GM19239 (cell line): ENCODE measurements around the gene EML6.

ENCODE experiments used
- DNase-seq: peaks from one replicate; pipeline ENCODE4 v3.0.0; 2011; ENCODE audit warnings: low spot score; ENCODE audit not compliant: insufficient read length
- FAIRE-seq: peaks from 2 replicates; lab custom pipeline; 2011; peaks lifted over from hg19 to GRCh38; lab: Jason Lieb, UNC

EML6 gene

DNA sequence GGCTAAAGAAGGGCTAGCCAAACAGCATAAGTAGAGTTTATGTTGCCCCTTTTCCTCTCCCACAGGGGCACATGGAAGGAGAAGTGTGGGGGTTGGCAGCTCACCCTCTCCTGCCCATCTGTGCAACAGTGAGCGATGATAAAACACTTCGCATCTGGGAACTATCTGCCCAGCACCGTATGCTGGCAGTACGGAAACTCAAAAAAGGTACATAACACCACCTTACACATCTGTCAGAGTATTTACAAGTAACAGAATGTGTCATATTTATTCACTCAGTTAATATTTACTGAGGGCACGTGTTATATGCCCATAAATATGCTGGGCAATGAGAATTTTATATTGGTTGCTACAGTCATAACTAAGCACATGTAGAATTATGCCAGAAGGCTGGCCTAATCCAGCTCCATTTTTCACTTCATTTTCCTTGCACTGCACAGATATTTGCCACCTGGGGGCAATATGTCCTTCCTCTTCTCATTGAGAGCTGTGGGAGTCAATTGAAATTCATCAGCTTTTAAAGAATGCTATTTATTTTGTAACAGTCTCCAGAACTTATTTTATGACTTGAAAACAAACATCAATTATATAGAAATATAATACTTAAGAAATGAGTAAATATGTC lies 176.2 kb downstream of the EML6 start:
- FAIRE-seq, result no peak

DNA sequence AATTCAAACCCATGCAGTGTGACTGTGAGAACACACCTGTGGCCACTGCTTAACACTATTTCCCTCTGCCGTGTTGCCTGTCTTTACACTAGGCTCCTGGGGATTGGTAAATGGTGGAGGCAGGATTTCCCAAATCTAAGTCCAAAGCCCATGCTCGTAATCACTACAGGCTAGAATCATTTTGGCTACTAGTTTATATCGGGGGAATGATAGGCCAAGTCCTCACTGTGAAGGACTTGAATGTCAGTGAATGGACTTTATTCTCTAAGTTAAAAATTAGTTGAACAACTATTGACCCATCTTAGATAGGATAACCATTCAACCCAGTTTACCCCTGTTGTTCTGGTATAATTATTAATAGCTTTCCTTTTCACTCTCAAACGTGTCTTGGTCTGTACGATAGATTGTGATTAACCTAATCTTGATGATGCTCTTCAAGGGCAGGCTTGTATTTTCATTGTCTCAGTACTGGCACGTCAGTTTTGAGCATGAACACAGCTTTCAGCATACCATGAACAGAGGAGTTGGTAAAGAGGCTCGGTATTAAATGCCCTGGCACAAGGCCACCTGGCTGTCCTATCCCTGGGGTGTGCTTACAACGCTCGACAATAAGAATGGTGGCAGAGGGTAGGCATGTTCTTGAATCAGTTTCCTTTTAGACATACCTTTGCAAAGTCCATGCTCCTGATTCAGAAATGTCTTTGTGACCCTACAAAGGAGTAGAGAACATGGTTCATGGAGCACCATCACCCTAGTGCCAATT lies 177.9 kb downstream of the EML6 start:
- DNase-seq (no peak), FAIRE-seq (no peak)

More for the DNA sequence above, 176.2 kb downstream of the EML6 start:
- DNase-seq, result no peak

DNA sequence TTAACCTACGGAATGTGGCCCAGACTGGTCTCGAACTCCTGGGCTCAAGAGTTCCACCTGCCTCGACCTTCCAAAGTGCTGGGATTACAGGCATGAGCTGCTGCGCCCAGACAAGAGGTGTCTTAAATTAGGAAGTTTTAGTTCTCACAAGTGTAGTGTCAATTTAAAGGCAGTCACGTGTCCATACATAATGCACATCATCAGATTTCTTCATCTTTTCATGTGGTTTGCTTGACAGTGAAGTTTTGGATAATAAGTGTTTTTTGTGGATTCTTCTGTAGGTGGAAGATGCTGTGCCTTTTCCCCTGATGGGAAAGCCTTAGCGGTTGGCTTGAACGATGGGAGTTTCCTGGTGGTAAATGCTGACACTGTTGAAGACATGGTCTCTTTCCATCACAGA lies 179.3 kb downstream of the EML6 start:
- FAIRE-seq, result no peak
- DNase-seq, result no peak

DNA sequence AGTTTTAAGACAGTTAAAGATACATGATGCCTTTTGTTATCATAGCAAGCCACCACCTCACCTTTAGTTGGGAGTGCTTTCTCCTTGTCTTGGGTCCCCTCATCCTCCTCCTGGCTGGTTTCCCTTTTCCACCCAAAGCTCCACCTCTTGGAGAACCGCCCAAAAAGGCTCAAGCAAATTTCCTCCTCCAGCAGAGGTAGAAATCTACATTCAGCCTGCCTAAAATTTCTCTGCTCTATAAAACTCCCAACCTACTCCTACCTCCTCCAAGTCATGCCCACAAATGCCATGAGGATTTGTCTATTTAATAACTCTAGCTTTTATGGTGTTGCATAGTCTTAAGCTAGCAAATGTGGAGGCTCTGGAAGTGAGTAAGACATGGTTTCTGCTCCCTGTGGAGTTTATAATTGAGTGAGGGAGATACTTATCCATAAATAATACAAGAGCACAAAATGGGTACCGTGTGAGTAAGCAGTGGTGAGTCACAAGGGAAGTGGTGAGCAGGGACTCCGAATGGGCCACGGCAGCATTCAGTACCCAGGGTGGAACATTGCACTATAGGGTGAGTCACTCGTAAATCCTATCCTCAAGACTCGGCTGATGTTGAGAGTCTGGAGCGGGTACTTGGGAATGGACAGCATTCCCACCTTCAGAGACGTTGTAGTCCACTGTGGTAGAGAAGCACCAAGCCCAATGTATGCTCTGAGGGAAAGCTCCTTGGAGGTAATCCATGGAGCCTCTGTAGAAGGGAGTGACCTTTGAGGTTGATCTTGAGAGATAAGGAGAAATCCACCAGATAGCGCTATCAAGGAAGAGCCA lies 180.5 kb downstream of the EML6 start:
- FAIRE-seq (no peak), DNase-seq (no peak)

DNA sequence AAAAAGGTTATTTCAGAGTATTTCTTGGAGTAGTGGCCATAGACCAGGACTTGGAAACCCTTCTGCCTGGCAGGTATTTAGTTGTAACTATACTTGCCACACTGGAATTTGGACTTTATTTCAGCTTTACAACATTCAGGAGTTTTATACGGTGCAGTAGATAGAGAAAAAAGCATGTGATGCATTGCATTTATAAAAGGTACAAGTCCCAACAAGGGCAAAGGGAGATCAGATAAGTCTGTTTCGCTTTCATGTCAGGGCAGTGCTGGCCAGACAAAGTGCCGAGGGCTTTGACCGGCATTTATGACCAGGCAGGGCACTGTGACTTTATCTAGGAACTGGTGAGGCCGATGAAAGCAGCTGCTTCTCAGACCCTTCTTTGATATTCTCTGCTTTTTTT lies 181.4 kb downstream of the EML6 start:
- FAIRE-seq (no peak), DNase-seq (no peak)

DNA sequence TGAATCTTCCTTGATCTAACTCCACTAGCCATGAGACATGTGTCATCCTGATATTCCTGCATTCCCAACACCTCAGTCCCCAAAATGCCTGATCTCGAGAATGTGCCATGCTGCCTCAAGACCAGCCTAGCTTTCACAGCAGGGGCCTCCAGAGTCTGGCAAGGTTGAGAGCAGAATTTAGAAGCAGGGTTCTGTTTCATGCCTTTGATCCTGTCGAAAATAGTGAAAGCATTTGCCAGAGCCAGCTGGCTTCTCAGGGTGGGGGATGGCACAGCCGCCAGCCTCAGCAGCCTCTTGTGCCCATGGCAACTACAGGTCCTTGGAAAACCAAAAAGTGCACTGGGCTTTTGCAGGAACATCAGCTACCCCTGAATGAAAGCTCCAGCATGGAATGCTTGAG lies 183.3 kb downstream of the EML6 start:
- FAIRE-seq (no peak), DNase-seq (no peak)

DNA sequence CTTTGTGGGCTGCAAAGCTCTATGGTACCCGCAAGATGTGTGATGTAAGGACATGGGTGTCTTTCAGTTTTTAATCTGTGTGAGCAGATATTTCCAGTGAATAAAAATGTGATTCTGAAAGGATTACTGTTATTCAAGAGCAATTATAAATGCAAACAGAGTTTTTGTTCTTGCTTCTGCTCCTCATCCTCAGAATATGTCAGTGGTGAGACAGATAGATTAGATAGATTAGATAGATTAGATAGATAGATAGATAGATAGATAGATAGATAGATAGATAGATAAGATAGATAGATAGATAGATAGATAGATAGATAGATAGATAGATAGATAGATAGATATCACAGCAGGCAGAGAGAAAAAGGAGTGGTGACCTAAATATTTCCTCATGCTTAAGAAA lies 184.2 kb downstream of the EML6 start:
- no peak for FAIRE-seq
- DNase-seq, result no peak

DNA sequence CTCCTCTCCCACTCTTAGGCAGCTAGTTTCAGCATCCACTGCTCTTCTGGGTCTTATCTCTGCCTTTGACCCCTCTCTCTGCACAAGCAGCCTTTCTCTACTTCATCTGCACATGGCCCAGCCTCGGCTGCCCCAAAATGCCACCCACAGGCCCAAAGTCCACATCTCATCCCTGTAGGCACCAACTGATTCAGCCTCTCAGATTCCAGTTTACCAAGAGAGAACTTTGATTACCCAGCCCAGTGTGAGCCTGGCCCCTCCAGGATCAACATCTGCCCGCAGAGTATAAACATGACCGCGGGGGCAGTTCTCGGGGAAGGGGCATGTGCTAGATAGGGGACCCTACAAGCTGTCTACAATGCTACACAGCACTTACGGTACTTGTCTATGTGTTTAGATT lies 185.1 kb downstream of the EML6 start:
- FAIRE-seq (no peak), DNase-seq (no peak)

DNA sequence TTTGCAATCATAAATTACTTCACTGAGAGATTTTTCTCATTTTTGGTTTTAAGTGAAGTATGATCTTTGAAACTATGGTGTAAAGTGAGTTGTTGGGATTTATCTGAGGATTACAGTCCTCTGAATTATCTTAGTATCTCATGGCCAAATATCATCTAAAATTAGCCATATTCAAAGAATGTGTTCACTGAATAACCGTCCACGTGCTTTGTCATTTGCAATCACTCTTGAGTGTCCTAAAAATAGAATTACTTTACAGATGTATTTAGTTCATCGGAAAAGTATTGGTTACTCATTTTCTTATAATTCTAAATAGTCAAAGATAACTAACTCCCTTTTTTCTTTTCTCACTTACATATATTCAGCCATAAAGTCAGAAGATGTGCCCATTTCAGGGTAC lies 185.5 kb downstream of the EML6 start:
- FAIRE-seq (no peak), DNase-seq (no peak)

DNA sequence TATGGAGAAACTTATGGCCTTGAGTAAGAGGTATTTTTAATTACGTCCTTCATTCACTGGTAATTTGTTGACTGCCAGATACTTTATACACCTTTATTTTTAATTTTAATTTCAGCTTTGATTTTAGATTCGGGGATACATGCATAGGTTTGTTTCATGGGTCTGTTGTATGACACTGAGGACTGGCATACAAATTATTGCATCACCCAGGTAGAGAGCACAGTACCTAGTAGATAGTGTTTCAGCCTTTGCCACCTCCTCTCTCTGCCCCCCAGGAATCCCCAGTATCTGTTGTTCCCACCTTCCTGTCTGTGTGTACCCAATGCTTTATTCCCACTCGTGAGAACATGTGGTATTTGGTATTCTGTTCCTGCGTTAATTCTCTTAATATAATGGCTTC lies 188.8 kb downstream of the EML6 start:
- FAIRE-seq, result no peak
- DNase-seq, result no peak

DNA sequence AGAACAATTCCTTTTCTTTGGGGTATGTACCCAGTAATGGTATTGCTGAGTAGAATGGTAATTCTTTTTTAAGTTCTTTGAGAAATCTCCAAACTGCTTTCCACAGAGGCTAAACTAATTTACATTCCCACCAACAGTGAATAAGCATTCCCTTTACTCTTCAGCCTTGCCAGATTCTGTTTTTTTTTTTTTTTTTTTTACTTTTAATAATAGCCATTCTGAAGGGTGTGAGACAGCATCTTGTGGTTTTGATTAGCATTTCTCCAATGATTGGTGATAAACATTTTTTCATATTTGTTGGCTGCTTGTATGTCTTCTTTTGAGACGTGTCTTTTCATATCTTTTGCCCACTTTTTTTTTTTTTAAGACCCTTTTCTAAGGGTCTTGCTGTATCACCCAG lies 189.4 kb downstream of the EML6 start:
- no peak for FAIRE-seq
- DNase-seq, result no peak

DNA sequence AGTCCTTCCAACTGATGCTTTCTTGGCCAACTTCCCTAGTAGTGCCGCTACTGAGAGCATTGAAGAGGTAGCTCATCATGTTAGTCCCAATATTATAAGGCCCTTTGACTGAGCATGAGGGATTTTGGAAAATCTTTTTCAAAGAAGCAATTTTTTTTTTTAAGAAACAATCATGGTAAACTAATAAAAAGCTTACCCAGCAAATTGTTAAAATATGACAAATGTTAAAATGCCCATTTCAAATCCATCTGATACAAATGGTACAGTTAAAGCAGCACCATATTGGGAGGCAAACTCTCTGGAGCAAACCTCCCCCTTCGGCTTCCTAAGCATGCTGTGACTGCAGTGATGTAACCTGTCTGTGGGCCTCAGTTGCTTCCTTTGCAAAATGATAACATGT lies 191.2 kb downstream of the EML6 start:
- FAIRE-seq (no peak), DNase-seq (no peak)

DNA sequence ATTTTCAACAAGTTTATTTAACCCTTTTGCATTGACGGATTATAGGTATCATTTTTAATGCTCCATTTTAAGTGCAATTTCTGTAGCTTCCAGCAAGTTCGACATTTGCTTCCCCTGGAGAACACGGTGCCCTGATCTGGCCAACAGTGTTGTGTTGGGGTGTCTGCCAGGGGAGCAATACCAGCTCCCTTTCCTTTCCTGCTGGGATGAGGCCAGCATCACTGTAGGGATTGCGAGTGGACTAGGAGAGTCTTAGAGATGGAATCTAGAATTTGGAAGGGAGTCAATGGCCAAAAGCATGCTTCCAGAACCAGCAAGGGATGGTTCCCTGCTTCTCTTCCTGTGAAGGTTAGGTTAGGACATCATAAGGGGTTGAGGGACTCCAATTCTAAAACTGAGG lies 191.6 kb downstream of the EML6 start:
- no peak for FAIRE-seq
- no peak for DNase-seq

DNA sequence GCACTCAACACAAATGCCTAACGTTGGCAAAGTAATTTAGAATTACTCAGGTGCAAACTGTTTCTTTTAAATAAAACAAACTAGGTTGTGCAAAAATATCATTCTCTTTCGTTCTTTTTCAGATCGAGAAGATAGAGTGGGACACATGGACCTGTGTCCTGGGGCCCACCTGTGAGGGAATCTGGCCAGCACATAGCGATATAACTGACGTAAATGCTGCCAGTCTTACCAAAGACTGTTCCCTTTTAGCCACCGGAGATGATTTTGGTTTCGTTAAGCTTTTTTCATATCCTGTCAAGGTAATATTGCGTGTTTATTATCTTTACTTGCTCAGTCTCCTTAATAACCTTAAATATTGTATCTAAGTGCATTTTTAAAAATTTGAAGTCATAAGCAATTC lies 193.2 kb downstream of the EML6 start:
- no peak for FAIRE-seq
- no peak for DNase-seq

DNA sequence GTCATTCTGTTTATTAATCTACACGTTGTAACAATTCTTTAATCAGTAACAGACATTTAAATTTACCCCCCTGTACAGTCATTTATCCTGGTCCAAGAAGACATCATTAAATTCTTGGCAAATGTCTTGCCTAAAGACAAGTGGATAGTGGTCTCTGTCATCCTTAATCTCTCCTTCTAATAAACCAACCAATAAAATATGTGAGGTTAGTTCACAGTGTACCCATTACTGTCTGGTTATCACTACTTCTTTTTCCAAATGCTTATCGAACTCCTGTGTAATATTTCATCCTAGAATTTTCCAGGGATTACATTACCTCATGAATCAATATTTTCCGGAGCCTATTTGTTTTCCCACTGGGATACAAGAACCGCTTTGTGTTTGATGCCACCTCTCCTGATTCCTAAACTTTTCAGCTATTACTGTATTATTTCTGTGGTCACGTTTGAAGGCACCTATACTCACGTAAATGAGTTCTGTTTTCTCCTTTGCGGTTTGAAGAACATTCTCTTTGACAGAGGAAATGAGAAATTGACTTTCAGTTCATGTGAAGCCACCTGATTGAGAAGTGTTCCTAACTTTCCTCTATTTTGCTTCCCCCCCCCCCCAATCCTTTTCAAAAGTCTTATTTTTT lies 195.3 kb downstream of the EML6 start:
- FAIRE-seq (peak; percentile 33), DNase-seq (no peak)

DNA sequence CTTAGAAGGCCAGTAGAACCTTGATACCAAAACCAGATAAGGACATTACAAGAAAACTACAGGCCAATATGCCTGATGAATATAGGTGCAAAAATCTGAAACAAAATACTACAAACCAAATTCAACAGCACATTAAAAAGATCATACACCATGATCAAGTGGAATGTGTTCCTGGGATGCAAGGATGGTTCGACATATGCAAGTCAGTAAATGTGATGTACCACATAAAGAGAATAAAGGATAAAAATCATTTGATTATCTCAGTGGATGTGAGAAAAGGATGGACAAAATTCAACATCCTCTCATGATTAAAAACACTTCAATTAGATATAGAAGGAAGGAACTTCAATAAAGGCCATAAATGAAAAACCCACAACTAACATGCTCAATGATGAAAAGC lies 197.2 kb downstream of the EML6 start:
- DNase-seq (no peak), FAIRE-seq (no peak)

DNA sequence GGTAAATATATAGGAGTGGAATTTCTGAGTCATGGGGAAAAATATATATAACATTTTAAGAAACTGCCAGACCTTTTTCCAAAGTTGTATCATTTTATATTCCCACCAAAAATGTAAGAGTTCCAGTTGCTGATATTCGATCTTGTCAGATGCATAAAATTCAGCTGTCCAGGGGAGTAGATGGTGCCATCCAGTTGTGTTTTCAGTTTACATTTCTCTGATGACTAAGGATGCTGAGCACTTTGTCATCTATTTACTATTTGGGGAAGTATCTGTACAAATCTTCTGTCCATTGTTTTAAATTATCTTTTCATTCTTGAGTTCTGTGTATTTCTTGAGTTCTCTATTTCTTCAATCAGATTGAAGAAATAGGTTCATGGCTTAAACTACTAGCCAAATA lies 200.7 kb downstream of the EML6 start:
- no peak for FAIRE-seq
- no peak for DNase-seq

DNA sequence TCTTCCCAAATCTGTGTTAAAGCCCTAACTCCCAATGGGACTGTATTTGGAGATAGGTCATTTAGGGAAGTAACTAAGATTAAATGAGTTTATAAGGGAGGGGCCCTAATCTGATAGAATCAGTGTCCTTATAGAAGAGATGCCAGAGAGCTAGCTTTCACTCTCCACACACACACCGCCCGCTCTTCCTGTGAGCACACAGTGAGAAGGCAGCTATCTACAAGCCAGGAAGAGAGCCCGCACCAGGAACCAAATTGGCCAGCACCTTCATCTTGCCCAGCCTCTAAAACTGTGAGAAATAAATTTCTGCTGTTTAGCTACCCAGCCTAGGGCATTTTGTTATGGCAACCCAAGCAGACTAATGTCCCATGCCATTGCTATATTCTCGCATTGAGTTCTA lies 201.6 kb downstream of the EML6 start:
- DNase-seq (no peak), FAIRE-seq (no peak)

DNA sequence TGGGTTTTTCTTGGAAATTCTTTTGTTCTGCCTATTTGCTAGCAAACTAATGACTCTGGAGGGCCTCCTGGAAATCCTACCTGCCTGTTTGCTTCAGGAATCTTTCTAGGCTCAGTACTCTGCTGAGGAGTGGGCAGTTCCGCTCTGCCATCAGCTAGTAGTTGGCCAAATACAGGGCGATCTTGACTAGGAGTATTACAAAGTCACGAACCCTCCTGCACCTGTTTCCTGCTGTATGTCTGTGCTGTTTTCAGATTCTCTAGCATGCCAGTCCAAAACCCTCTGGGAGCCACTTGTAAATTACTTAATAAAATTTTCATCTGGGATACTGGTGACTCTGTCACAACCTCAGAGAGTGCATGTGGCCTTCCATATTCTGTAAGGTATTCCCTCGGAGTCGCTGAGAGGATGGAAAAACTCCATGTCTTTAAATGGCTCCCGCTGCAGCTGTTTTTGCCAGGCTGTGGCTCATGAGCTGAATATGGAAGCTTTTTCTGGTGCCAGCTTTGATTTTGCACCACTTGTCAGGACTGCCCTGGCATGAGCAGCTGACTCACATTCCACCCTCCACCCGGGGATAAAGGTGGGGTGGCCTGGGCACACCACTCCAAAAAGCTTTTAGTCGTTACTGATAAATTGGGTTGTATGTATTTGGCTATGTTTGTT lies 203.8 kb downstream of the EML6 start:
- FAIRE-seq, result no peak
- no peak for DNase-seq
